K562 (cell line): ENCODE measurements around the gene SNRPD2. TPM values are rescaled to one million over a fixed set of nuclear protein-coding genes. Genes with fewer than 3 reads are reported as not detected.

Experiments used
- ATAC-seq: fragments of 200-7000 bp; cut with Tn5 transposase; 3 replicates; pipeline ENCODE4 v1.9.1; 2020; ENCODE audit warnings: moderate library complexity
- BruUV-seq: library from RNA; stranded (reverse); fragments of 400-500 nt; replicated peaks from 2 replicates; lab custom pipeline; 2021; lab: Mats Ljungman, UMichigan
- CTCF ChIA-PET: fragments of 300-600 bp; formaldehyde crosslinking; extraction: SDS; loops from one replicate; lab custom pipeline; 2021; ENCODE audit warnings: low intra/inter-chr PET ratio; lab: Yijun Ruan, JAX
- POLR2A ChIA-PET: fragments of 300-600, 350-650 bp; sonication (Branson Sonifier 250); formaldehyde crosslinking; extraction: SDS; loops from one replicate; lab custom pipeline; 2021; ENCODE audit warnings: antibody characterized with exemption, inconsistent platforms; lab: Yijun Ruan, JAX
- DNase-seq, 4 experiments: peaks; one replicate each; pipeline versions ENCODE4 v3.0.0 to v3.0.0-alpha.2; 2011 to 2018; ENCODE audit warnings: low spot score in 3 of 4, mixed read lengths in 3 of 4; ENCODE audit errors: extremely low read depth in 1 of 4
- FAIRE-seq: peaks from 2 replicates; lab custom pipeline; 2011; peaks lifted over from hg19 to GRCh38; lab: Jason Lieb, UNC
- H2AFZ ChIP-seq: 2 replicates; pipeline ENCODE4 v1.6.0; 2011; ENCODE audit warnings: low read depth, low read length, control low read depth, inconsistent platforms
- H3K27ac ChIP-seq: fragments of 200-600 bp; 3 replicates; pipeline ENCODE4 v1.8.0; 2011; ENCODE audit warnings: low read depth, mild to moderate bottlenecking, control low read depth, inconsistent platforms, low read length, moderate library complexity, mixed read lengths; ENCODE audit errors: extremely low read depth
- H3K27me3 ChIP-seq, 2 experiments: fragments of 300-600 bp in 1 of 2; 2 replicates in 1 of 2; 3 replicates in 1 of 2; pipeline versions ENCODE4 v1.6.0 to v1.8.0; 2011; ENCODE audit warnings: inconsistent platforms in 2 of 2, low read length in 2 of 2, mild to moderate bottlenecking in 1 of 2, mixed read lengths in 1 of 2, moderate library complexity in 1 of 2; ENCODE audit not compliant: control insufficient read depth in 2 of 2, insufficient read depth in 2 of 2
- H3K36me3 ChIP-seq: fragments of 300-600 bp; 3 replicates; pipeline ENCODE4 v1.8.0; 2011; ENCODE audit warnings: mild to moderate bottlenecking, low read length, inconsistent platforms; ENCODE audit not compliant: control insufficient read depth, insufficient read depth
- H3K4me1 ChIP-seq, 2 experiments: fragments of 200-600 bp in 1 of 2; replicated peaks in 1 of 2; 2 replicates in 1 of 2; 3 replicates in 1 of 2; pipeline versions ENCODE4 v1.5.1 to v1.8.0; 2011; ENCODE audit warnings: inconsistent platforms in 2 of 2, low read length in 2 of 2, mild to moderate bottlenecking in 1 of 2, mixed read lengths in 1 of 2, moderate library complexity in 1 of 2; ENCODE audit not compliant: control insufficient read depth in 2 of 2, insufficient read depth in 2 of 2
- H3K4me2 ChIP-seq: 2 replicates; pipeline ENCODE4 v1.6.1; 2011; ENCODE audit warnings: low read length, control low read depth, inconsistent platforms, mixed read lengths; ENCODE audit not compliant: insufficient read depth
- H3K4me3 ChIP-seq: fragments of 200-600 bp; sonication (generic), shearing (Covaris generic); 2 replicates; pipeline ENCODE4 v1.5.1; 2016; ENCODE audit warnings: control low read depth, inconsistent platforms
- H3K79me2 ChIP-seq: fragments of 200-600 bp; 3 replicates; pipeline ENCODE4 v1.8.0; 2011; ENCODE audit warnings: low read length, inconsistent platforms; ENCODE audit not compliant: control insufficient read depth, insufficient read depth
- H3K9ac ChIP-seq, 2 experiments: 2 replicates each; pipeline versions ENCODE4 v1.6.0 to v1.6.1; 2011; ENCODE audit warnings: low read depth in 2 of 2, low read length in 2 of 2, control low read depth in 1 of 2, inconsistent platforms in 1 of 2, mild to moderate bottlenecking in 1 of 2, mixed read lengths in 1 of 2; ENCODE audit not compliant: insufficient read depth in 1 of 2
- H3K9me1 ChIP-seq: one replicate; pipeline ENCODE4 v1.6.0; 2011; ENCODE audit warnings: inconsistent platforms, mild to moderate bottlenecking, low read length, moderate library complexity; ENCODE audit not compliant: control insufficient read depth, insufficient read depth
- H3K9me3 ChIP-seq: replicated peaks from 2 replicates; pipeline ENCODE4 v1.5.1; 2011; ENCODE audit warnings: low read depth, low read length, inconsistent platforms; ENCODE audit not compliant: control insufficient read depth, insufficient read depth
- H4K20me1 ChIP-seq: replicated peaks from 2 replicates; pipeline ENCODE4 v1.6.1; 2011; ENCODE audit warnings: low read length, inconsistent platforms, mixed read lengths; ENCODE audit not compliant: control insufficient read depth, insufficient read depth
- DACH1 ChIP-seq: fragments of 450-650 bp; IDR thresholded peaks from 2 replicates; pipeline ENCODE4 v1.6.1; 2018; ENCODE audit not compliant: partially characterized antibody
- E4F1 ChIP-seq: fragments of 250-450 bp; sonication (Bioruptor Pico); IDR thresholded peaks from 2 replicates; pipeline ENCODE4 v1.5.0; 2021; ENCODE audit warnings: mild to moderate bottlenecking, borderline replicate concordance
- FOXJ3 ChIP-seq: sonication (generic); formaldehyde crosslinking; IDR thresholded peaks from 2 replicates; pipeline ENCODE4 v1.4.0; 2020; ENCODE audit warnings: mild to moderate bottlenecking, missing genetic modification reagents
- KHSRP ChIP-seq: fragments of 450-650 bp; IDR thresholded peaks from 2 replicates; pipeline ENCODE4 v1.6.1; 2017
- MAFG ChIP-seq: fragments of 450-650 bp; conservative IDR thresholded peaks from 2 replicates; pipeline ENCODE4 v1.6.1; 2016; ENCODE audit warnings: missing genetic modification characterization, missing compliant biosample characterization
- MAZ ChIP-seq, 2 experiments: fragments of 450-650 bp in 1 of 2; sonication (generic) in 1 of 2; formaldehyde crosslinking; IDR thresholded peaks in 1 of 2; conservative IDR thresholded peaks in 1 of 2; 2 replicates each; pipeline versions ENCODE4 v1.4.0 to v1.5.0; 2020; ENCODE audit warnings: mild to moderate bottlenecking in 1 of 2, missing genetic modification reagents in 1 of 2
- MEF2D ChIP-seq: conservative IDR thresholded peaks from 2 replicates; pipeline ENCODE4 v1.6.1; 2016; ENCODE audit warnings: low read depth, missing genetic modification characterization, missing compliant biosample characterization
- MITF ChIP-seq: IDR thresholded peaks from 2 replicates; pipeline ENCODE4 v1.6.1; 2014; ENCODE audit warnings: antibody characterized with exemption
- SPI1 ChIP-seq: IDR thresholded peaks from 2 replicates; pipeline ENCODE4 v1.6.1; 2011; ENCODE audit warnings: low read depth, low read length, control low read depth, borderline replicate concordance
- TEAD1 ChIP-seq, 2 experiments: fragments of 450-650 bp in 1 of 2; sonication (generic) in 1 of 2; formaldehyde crosslinking; IDR thresholded peaks; 2 replicates each; pipeline versions ENCODE4 v1.4.0 to v1.8.0; 2020 to 2022; ENCODE audit warnings: mild to moderate bottlenecking in 2 of 2, missing genetic modification reagents in 1 of 2
- YY1 ChIP-seq, 3 experiments: IDR thresholded peaks; 2 replicates each; pipeline ENCODE4 v1.6.1; 2011; ENCODE audit warnings: low read length in 2 of 3, mild to moderate bottlenecking in 2 of 3, moderate library complexity in 2 of 3, borderline replicate concordance in 1 of 3, control low read depth in 1 of 3, low read depth in 1 of 3; ENCODE audit not compliant: insufficient read depth in 3 of 3, insufficient replicate concordance in 2 of 3, control insufficient read depth in 1 of 3, insufficient read length in 1 of 3; ENCODE audit errors: extremely low read depth in 1 of 3
- ZHX1 ChIP-seq: fragments of 150-350 bp; conservative IDR thresholded peaks from 2 replicates; pipeline ENCODE4 v1.6.1; 2014; ENCODE audit warnings: low read length
- ZNF76 ChIP-seq: fragments of 250-450 bp; sonication (Bioruptor Pico); IDR thresholded peaks from 2 replicates; pipeline ENCODE4 v1.4.0; 2020; ENCODE audit warnings: mild to moderate bottlenecking, moderate library complexity, borderline replicate concordance
- WGBS: fragments of 100-300 bp; shearing (Covaris generic); methylation state at CpG from one replicate; pipeline ENCODE4 v1.1.6; 2016; ENCODE audit warnings: low coverage, mixed read lengths; ENCODE audit not compliant: insufficient coverage; ENCODE audit errors: missing lambda C conversion rate; 5-methylcytosine and 5-hydroxymethylcytosine counted together
- in situ Hi-C: fragments of 300-500 bp; cut with MboI; formaldehyde crosslinking; loops from 4 replicates; pipeline ENCODE4 v1.15.0; 2018; ENCODE audit warnings: inconsistent platforms, mixed read lengths
- intact Hi-C: fragments of 100-400 bp; cut with micrococcal nuclease; formaldehyde crosslinking; loops from 2 replicates; pipeline ENCODE4 v1.14.2; 2022
- polyA plus RNA-seq, 8 experiments: library from polyadenylated mRNA; depleted of rRNA in 4 of 8; stranded (reverse) in 5 of 8; unstranded in 3 of 8; fragments of >200 nt; fragmentation: Nextera tagmentation in 2 of 8; fragmentation: Illumina TruSeq in 1 of 8; extraction: Ambion mirVana in 2 of 8; extraction: Trizol in 1 of 8; gene quantifications; 2 replicates each; pipeline versions ENCODE4 v1.2.1 to v1.2.3, GENCODE V29; 2011 to 2014; ENCODE audit warnings: inconsistent platforms in 1 of 8, missing spikeins in 1 of 8
- total RNA-seq, 7 experiments: library from RNA; depleted of rRNA in 6 of 7; stranded (reverse); fragments of >200 nt in 6 of 7; fragmentation: Illumina TruSeq in 2 of 7; extraction: Trizol in 2 of 7; gene quantifications; 2 replicates each; pipeline versions ENCODE4 v1.2.1 to v1.2.3, GENCODE V29; 2011 to 2021; ENCODE audit warnings: low replicate concordance in 1 of 7

SNRPD2 gene
- total and polyA plus RNA-seq, 9 of the 15 experiments (the other 6 are each of a cell fraction or from before 2014, with no cell fraction given) = 728 to 4,411 (median 1,029) TPM

- no peak for FAIRE-seq
- in situ Hi-C loops = no loop called here
- CTCF ChIA-PET = interaction anchor here (0.6 to 0.7 kb wide), 2 partner anchors 24 to 191 kb away, joined by 3 to 4 read pairs; no protein-coding TSS in a partner anchor
- Histone ChIP-seq H3K4me3 (peak overlapping the region; percentile 63), H3K27ac (peak overlapping the region; percentile 96), H3K27me3 (no peaks in the 10 kb centered on the region), H3K9me3 (no peaks in the 10 kb centered on the region), H3K79me2 (peaks cover 69% of the 10 kb centered on the region), H3K36me3 (peaks cover 43% of the 10 kb centered on the region; the same call in 2 of the 3 replicates), H3K4me2 (peak overlapping the region; percentile 99), H3K4me1 (peaks cover 20 to 32% of the 10 kb centered on the region in 2 experiments), H4K20me1 (no peaks in the 10 kb centered on the region), H3K9me1 (no peaks in the 10 kb centered on the region), H3K9ac (peak overlapping the region; percentile 93 to 99), H2AFZ (peak overlapping the region; percentile 73)
- DNase-seq = peak in 3 of 4 experiments; percentile 31 to 39 (median 33)
- WGBS = under 1% methylated on average over 24 of the region's 24 CpGs
- POLR2A ChIA-PET = interaction anchor here (0.7 to 5.9 kb wide), 18 partner anchors 8 to 201 kb away, joined by 3 to 46 read pairs (median 7); partner anchors contain the start of genes FBXO46, GIPR, MEIOSIN and QPCTL
- intact Hi-C loops = loop anchor here (1.0 kb wide), 1 partner anchor 54 kb away; no protein-coding TSS in a partner anchor
- BruUV-seq = TSS peak; percentile 72
- no peak for ATAC-seq
- TF ChIP-seq E4F1 (no peak), SPI1 (no peak), ZNF76 (CRISPR knock-in tag) (no peak), MEF2D (tag) (no peak), KHSRP (peak; percentile 48; the same call in 1 of the 2 replicates), MAZ (CRISPR knock-in tag; conservative IDR thresholded peaks at IDR 0.05 in 1 of 2, IDR thresholded peaks at IDR 0.05 in 1 of 2) (no peak), MITF (no peak), YY1 (IDR thresholded peaks at IDR 0.05; ENCODE audit: borderline replicate concordance in 1 of 3, control insufficient read depth in 1 of 3, extremely low read depth in 1 of 3, insufficient read depth in 3 of 3, insufficient read length in 1 of 3, insufficient replicate concordance in 2 of 3, low read depth in 1 of 3, low read length in 2 of 3) (no peak), FOXJ3 (CRISPR knock-in tag) (no peak), TEAD1 (CRISPR knock-in tag; IDR thresholded peaks at IDR 0.05) (no peak), MAFG (tag) (no peak), DACH1 (no peak), ZHX1 (no peak)
These were observed 24.8 kb upstream of the SNRPD2 start for GRCh38 chr19:45716359-45717130.
